Muscle layer of duodenum (tissue), 2 donors: Measurements from ENCODE around the gene FAM149B1.

Source experiments
- H3K27ac ChIP-seq: one replicate; pipeline ENCODE4 v1.7.0; 2013; ENCODE audit warnings: mild to moderate bottlenecking, low read length
- H3K27me3 ChIP-seq: one replicate; pipeline ENCODE4 v1.7.0; 2013; ENCODE audit warnings: low read depth, mild to moderate bottlenecking, control low read depth, low read length
- H3K36me3 ChIP-seq, 2 donors: one replicate each; pipeline ENCODE4 v1.7.0; 2013; ENCODE audit warnings: low read length in 2 of 2, control low read depth in 1 of 2, mild to moderate bottlenecking in 1 of 2; ENCODE audit not compliant: insufficient read depth in 2 of 2, control insufficient read depth in 1 of 2
- H3K4me1 ChIP-seq, 2 donors: one replicate each; pipeline ENCODE4 v1.7.0; 2013; ENCODE audit warnings: low read length in 2 of 2, mild to moderate bottlenecking in 2 of 2, control low read depth in 1 of 2, moderate library complexity in 1 of 2; ENCODE audit not compliant: insufficient read depth in 2 of 2, control insufficient read depth in 1 of 2
- H3K4me3 ChIP-seq, 2 donors: one replicate each; pipeline ENCODE4 v1.7.0; 2013; ENCODE audit warnings: low read length in 2 of 2, low read depth in 1 of 2, mild to moderate bottlenecking in 1 of 2
- H3K9me3 ChIP-seq, 2 donors: one replicate each; pipeline ENCODE4 v1.7.0; 2013; ENCODE audit warnings: low read length in 2 of 2, control low read depth in 1 of 2, mild to moderate bottlenecking in 1 of 2; ENCODE audit not compliant: control insufficient read depth in 1 of 2
- donor health status: healthy.

FAM149B1 gene

DNA sequence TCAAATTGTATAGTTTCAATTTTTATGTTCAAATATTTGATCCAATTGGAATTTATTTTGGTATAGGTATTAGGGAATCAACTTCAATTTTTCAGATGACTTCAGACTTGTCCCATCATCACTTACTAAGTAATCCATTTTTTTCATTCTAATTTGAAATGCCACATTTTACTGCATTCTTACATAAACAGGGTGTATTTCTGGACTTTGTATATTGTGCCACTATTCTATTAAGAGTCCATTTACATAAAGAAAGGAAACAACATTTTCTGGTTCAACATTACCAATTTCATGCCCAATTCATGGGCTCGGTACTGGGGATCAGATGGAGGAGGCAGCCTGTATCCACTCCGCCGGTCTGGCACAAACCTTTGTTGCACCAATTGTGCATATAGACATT lies 15.9 kb upstream of the FAM149B1 start:
- peaks cover 38 to 60% of the 10 kb centered on the region in 2 donors for H3K36me3 ChIP-seq
- H3K9me3 ChIP-seq: no peaks in the 10 kb centered on the region
- H3K4me3 ChIP-seq: no peak overlapping the region
- no peaks in the 10 kb centered on the region for H3K27me3 ChIP-seq
- H3K4me1 ChIP-seq: no peaks in the 10 kb centered on the region
- no peak overlapping the region for H3K27ac ChIP-seq

- Histone ChIP-seq H3K27me3 (no peaks in the 10 kb centered on the region), H3K4me1 (no peaks in the 10 kb centered on the region), H3K9me3 (no peaks in the 10 kb centered on the region), H3K36me3 (peaks cover 26 to 47% of the 10 kb centered on the region in 2 donors), H3K4me3 (no peak overlapping the region), H3K27ac (no peak overlapping the region)
Measured at GRCh38 chr10:73156054-73156453, 11.9 kb upstream of the FAM149B1 start.

DNA sequence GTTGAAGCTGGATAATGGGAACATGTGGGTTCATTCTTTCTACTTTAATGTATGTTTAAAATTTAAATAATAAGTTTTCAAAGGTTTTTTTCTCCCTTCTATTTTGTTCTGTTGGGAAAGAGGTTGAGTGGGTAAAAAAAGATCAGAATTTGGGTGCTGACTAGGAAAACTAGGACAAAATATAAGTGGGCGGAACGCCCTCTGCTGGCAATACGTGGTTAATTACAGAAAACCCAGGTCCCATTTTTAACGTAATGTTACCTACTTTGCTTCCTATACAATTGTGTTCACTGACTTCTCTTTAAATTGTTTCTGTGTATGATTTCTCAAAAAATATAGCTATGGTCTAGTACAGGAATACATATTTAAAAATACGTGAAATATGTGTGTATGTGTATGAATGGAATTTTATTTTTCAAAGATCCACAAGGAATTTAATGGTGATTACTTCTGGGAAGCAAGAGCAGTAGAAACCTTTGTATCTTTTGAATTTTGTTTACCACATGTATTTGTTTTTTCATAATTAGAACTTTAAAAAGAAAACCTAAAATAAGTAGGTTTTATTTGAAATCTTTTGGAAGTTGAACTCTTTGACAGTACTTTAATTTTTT lies 8.8 kb upstream of the FAM149B1 start:
- peaks cover 0 to 7% of the 10 kb centered on the region in 2 donors for H3K4me1 ChIP-seq
- no peaks in the 10 kb centered on the region for H3K9me3 ChIP-seq
- H3K27ac ChIP-seq: no peak overlapping the region
- H3K27me3 ChIP-seq: no peaks in the 10 kb centered on the region
- no peak overlapping the region for H3K4me3 ChIP-seq
- peaks cover 33 to 34% of the 10 kb centered on the region in 2 donors for H3K36me3 ChIP-seq

- Histone ChIP-seq H3K36me3 (peaks cover 20 to 27% of the 10 kb centered on the region in 2 donors), H3K9me3 (no peaks in the 10 kb centered on the region), H3K4me3 (no peak overlapping the region), H3K4me1 (peaks cover 0 to 15% of the 10 kb centered on the region in 2 donors), H3K27ac (no peak overlapping the region), H3K27me3 (no peaks in the 10 kb centered on the region)
Measured at GRCh38 chr10:73161079-73161478, 6.8 kb upstream of the FAM149B1 start.

DNA sequence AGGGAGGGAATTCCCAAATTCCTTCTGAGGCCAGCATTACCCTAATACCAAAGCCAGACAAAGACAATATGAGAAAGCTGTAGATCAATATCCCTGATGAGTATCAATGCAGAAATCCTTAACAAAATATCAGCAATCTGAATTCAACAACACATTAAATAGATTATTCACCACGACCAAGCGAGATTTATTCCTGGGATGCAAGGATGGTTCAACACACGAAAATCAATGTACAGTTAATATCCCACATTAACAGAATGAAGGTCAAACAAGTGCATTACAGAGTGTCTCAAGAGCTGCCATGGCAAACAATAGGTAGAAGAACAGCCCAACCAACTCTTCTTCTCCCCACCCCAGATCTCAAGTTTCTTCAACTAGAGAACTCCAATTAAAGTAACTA lies 6.3 kb upstream of the FAM149B1 start:
- Histone ChIP-seq H3K4me3 (no peak overlapping the region), H3K4me1 (peaks cover 0 to 21% of the 10 kb centered on the region in 2 donors), H3K27me3 (no peaks in the 10 kb centered on the region), H3K9me3 (no peaks in the 10 kb centered on the region), H3K27ac (no peak overlapping the region), H3K36me3 (peaks cover 15 to 21% of the 10 kb centered on the region in 2 donors)

DNA sequence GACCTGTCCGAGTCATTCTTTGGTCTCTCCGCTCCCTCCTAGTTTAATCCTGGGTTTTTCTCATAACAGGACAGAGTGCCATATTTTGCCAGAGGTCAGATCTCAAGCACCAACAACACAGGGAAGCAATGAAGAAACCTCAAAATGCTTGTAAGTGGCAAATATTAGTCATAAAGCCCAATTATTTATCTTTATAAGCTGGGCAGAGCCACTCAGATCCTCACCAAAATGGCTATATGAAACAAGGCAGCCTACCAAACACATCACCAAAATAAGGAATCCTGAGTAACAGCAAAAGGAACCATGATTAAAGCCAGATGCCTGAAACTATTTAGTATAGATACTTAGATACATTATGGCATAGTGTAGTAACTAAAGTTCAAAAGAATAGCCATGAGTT lies 4.8 kb upstream of the FAM149B1 start:
- Histone ChIP-seq H3K4me3 (no peak overlapping the region), H3K27me3 (no peaks in the 10 kb centered on the region), H3K4me1 (peaks cover 0 to 26% of the 10 kb centered on the region in 2 donors), H3K27ac (no peak overlapping the region), H3K9me3 (no peaks in the 10 kb centered on the region), H3K36me3 (peaks cover 15 to 20% of the 10 kb centered on the region in 2 donors)

DNA sequence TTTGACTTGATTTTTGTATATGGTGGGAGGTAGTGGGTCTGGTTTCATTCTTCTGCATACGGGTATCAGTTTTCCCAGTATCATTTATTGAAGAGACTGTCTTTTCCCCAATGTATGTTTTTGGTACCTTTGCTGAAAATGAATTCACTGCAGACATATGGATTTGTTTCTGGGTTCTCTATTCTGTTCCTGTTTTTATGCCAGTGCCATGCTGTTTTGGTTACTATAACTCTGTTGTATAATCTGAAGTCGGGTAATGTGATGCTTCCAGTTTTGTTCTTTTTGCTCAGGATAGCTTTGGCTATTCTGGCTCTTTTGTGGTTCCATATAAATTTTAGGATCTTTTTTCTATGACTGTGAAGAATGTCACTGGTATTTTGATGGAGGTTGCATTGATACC lies 947 bp upstream of the FAM149B1 start:
- no peaks in the 10 kb centered on the region for H3K27me3 ChIP-seq
- H3K36me3 ChIP-seq: peaks cover 9 to 14% of the 10 kb centered on the region in 2 donors
- H3K9me3 ChIP-seq: no peaks in the 10 kb centered on the region
- H3K4me3 ChIP-seq: peak overlapping the region; percentile 97 to 99
- peaks cover 3 to 36% of the 10 kb centered on the region in 2 donors for H3K4me1 ChIP-seq
- peak overlapping the region; percentile 99 for H3K27ac ChIP-seq

DNA sequence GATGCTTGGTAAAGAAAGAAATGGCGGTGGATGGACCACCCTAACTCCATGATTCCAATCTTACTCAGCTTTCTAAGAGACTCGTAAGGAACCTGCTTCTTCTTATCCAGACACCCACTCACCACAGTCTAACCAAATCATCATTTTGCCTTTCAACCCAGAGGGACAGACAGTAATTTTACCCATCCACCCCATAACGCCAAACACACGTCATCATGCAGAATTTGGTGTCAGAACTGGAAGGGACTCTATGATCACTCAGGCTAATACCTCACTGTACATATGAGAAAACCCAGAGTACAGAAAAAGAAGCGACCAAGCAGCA lies 499 bp upstream of the FAM149B1 start:
- peak overlapping the region; percentile 97 to 99 for H3K4me3 ChIP-seq
- peaks cover 7 to 14% of the 10 kb centered on the region in 2 donors for H3K36me3 ChIP-seq
- no peaks in the 10 kb centered on the region for H3K27me3 ChIP-seq
- H3K27ac ChIP-seq: peak overlapping the region; percentile 99
- H3K9me3 ChIP-seq: no peaks in the 10 kb centered on the region
- H3K4me1 ChIP-seq: peaks cover 3 to 36% of the 10 kb centered on the region in 2 donors

DNA sequence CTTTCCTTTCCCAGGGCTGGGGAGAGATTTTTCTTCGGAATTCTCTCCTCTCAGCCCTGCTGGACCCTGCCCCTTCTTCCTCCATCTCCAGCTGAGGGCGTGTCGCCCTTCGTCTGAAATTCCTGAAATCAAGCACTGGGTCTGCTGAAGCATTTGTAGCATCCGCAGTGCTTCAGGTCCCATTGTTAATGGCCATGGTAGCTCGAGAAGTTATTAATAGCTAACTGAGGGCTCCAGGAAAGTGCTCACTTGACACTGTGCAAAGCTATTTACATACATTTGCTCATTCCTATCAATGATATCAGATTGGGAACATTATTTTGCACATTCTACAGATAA lies 515 bp downstream of the FAM149B1 start:
- H3K9me3 ChIP-seq: no peaks in the 10 kb centered on the region
- H3K36me3 ChIP-seq: peaks cover 0 to 4% of the 10 kb centered on the region in 2 donors
- peaks cover 3 to 29% of the 10 kb centered on the region in 2 donors for H3K4me1 ChIP-seq
- H3K4me3 ChIP-seq: peak overlapping the region; percentile 97 to 99
- H3K27ac ChIP-seq: peak overlapping the region; percentile 99
- H3K27me3 ChIP-seq: no peaks in the 10 kb centered on the region

DNA sequence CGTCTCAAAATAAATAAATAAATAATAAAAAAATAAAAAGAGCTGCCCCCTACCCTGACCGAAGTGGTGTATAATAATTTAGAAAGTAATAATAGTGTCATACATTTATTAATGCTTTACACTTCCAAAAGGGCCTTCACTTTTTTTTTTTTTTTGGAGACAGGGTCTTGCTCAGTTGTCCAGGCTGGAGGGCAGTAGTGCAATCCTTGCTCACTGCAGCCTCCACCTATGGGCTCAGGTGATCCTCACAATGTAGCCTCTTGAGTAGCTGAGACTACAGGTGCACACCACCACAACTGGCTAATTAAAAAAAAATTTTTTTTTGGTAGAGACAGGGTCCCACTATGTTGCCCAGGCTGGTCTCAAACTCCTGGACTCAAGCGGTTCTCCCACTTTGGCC lies 1.4 kb downstream of the FAM149B1 start:
- Histone ChIP-seq H3K9me3 (no peaks in the 10 kb centered on the region), H3K4me1 (peaks cover 3 to 29% of the 10 kb centered on the region in 2 donors), H3K36me3 (no peaks in the 10 kb centered on the region), H3K4me3 (no peak overlapping the region), H3K27me3 (no peaks in the 10 kb centered on the region), H3K27ac (no peak overlapping the region)

DNA sequence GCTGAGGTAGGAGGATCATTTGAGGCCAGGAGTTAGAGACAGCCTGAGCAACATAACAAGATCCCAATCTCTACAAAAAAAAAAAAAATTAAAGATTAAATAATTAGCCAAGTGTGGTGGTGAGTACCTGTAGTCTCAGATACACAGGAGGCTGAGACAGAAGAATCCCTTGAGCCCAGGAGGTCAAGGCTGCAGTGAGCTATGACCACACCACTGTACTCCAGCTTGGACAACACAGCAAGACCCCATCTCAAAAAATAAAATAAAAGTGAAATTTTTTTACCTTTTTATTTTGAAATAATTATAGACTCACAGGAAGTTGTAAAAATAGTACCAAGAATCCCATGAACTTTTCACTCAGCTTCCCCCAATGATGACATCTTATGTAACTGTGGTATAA lies 4.9 kb downstream of the FAM149B1 start:
- H3K36me3 ChIP-seq: peaks cover 3 to 5% of the 10 kb centered on the region in 2 donors
- no peak overlapping the region for H3K4me3 ChIP-seq
- H3K27ac ChIP-seq: no peak overlapping the region
- peaks cover 3 to 10% of the 10 kb centered on the region in 2 donors for H3K4me1 ChIP-seq
- H3K27me3 ChIP-seq: no peaks in the 10 kb centered on the region
- no peaks in the 10 kb centered on the region for H3K9me3 ChIP-seq
